HG03139 (cell line): ENCODE measurements around the gene ZNF335.
"Not testable (repeated sequence)": the region's sequence is repeated elsewhere in the genome, so short reads cannot be mapped to it uniquely, and the experiment has no call there.

Experiments
- ATAC-seq: cut with Tn5 transposase; IDR thresholded peaks from one replicate; pipeline ENCODE4 v1.9.1; 2021; ENCODE audit not compliant: unreplicated experiment

The ZNF335 gene

GRCh38 chr20:45918182-45918737, 53.7 kb downstream of the ZNF335 start:
- ATAC-seq = no peak

- no peak for ATAC-seq
Measured at GRCh38 chr20:45917790-45918141, 54.2 kb downstream of the ZNF335 start.

- no peak for ATAC-seq
Measured at GRCh38 chr20:45913116-45913515, 58.9 kb downstream of the ZNF335 start.

DNA sequence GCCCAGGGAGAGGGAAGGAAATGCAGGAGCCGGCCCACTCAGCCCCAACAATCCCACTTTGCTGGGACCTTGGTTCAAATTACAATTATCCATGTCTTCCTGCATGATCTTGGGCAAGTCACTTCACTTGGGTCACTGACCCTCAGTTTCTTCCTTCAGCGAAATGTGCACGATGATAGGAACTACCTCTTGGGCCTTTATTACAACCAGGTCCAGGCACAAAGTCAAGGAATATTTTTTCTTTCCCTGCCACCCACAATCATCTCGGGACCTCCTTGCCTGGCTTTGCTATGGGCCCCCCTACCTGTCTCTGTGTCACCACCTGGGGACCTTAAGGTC, 59.7 kb downstream of the ZNF335 start:
- ATAC-seq = no peak

DNA sequence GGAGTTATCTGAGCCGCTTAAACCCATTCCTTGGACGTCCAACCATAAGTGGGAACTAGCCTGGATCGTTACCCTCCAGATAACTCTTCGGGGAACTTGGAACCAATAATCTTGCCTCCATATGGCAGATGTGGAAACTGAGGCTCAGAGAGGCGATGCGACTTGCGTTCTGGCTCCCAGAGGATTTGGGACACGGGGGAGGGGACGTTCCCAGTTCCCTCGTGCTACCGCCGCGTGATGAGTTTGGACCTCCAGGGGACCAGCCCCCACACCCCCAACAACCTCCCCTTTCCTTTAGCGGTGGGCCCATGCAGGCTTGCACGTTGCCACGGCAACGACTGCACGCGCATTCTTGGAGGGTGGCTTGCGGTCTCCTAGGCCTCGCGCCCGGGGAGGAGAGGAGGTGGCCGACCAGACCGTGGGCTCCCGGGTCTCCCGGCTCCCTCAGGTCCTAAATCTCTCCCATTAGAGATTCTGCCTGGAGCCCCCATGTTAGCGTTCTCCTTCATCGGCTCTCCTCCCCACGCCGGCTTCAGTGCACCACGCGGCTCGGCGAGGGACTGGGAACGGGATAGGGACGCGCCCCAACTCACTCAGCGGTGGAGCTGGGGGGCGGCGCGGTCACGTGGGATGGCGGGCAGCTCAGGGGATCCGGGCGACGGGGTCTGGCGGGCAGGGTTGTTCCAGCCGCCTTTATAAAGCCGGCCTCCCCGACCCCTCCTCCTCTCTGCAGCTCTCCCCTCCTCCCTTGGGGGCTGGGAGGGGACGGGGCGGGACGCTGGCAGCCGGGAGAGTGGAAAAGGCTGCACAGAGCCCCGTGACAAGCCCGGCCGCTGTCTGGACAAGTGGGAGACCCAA, 60.3 kb downstream of the ZNF335 start, which contains the start of gene PLTP:
Gene PLTP, minus strand, starts transcription at position 670 of the 858 bp plus-strand sequence. CDS start 703 bp downstream, outside the sequence.
- ATAC-seq = no peak

DNA sequence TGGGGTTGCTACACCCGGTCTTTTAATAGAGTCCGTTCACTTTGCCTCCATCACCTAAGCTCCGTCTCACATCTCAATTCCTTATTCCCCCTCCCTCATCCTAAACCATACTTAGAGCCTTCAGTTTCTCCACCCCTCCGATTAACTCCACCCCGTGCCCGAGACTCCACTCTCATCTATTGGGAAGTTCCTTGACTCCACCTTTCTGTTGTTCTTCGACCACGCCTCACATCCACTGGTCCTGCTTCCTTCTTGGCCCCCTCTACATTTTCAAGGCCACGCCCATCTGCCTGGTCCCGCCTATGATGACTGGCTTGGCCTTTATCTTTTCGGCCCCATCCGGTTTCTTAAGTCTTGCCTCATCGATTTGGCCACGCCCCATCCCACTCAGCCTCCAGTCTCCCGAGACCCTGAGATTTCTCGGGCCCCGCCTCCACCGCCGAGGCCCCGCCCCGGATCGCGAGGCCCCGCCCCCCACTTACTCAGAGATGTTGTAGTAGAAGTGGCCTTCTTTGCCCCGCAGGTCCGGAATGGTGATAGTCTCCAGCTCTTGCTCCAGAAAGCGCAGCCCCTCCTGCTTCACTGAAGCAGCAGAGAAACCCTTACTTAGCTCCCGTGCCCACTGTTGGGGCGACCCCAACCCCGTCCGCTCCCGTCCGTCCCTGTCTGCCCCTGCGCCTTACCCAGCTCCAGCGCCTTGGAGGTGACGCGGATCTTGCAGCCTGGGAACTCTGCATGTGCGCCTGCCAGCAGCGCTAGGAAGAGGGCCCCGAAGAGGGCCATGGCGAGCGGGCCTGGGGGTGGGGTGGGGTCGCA, 61.1 kb downstream of the ZNF335 start:
- ATAC-seq = peak; percentile 84

- ATAC-seq = no peak
Measured at GRCh38 chr20:45909817-45910669, 62.0 kb downstream of the ZNF335 start.

GRCh38 chr20:45909336-45909808, 62.6 kb downstream of the ZNF335 start:
- no peak for ATAC-seq

- ATAC-seq = no peak
Measured at GRCh38 chr20:45908084-45908483, 63.9 kb downstream of the ZNF335 start.

DNA sequence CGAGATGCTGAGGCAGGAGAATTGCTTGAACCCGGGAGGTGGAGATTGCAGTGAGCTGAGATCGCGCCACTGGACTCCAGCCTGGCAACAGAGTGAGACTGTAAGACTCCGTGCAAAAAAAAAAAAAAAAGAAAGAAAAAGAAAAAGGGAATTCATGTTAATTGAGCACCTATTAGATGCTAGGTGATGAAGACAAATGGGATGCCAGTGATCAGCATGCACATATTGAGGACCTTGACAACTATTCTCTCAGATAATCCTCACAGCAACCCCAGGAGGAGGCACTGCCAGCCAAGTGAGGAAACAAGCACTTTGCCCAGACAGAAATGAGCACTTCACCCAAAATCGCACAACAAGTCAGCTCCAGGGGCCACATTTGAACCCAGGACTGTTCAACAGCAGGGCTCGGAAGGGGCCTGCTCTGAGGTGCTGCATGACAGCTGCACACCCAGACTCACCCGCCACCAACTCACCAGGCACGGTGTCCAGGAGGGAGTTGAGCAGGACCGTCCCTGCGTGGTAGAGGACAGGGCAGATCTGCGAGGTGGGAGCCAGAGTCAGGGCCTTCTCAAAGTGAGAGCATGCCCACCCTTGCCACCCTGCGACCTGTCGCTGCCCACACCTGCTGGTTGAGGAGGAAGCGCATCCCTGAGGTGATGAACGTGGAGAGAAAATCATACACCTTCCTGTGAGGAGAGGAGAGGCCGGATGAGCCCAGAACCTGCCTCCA, 64.6 kb downstream of the ZNF335 start:
- no peak for ATAC-seq

DNA sequence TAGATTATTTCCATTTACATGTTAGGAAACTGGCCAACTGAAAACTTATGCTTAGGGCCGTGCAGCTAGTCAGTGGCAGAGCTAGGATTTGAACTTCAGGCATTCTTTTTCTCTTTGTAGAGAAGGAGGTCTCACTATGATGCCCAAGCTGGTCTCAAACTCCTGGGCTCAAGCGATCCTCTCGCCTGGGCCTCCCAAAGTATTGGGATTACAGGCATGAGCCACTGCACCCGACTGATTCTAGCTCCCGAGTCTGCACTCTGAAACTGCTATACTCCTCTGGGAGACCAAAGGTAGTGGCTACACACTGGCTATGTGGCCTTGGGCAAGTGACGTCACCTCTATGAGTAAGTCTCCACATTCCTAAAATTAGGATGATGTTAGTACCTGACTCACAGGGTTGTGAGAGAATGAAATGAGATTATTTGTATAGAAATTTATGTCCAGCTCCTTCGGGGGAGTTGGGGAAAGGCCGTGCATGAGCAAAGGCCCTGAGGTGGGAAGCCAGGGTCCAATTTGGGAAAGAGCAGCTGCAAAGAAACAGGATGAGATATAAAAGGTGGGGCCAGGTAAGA, 66.4 kb downstream of the ZNF335 start:
- no peak for ATAC-seq

- no peak for ATAC-seq
Measured at GRCh38 chr20:45904583-45905504, 67.2 kb downstream of the ZNF335 start.

- no peak for ATAC-seq
Measured at GRCh38 chr20:45902199-45902701, 69.8 kb downstream of the ZNF335 start.

- ATAC-seq = not testable (repeated sequence)
Measured at GRCh38 chr20:45901332-45901731, 70.7 kb downstream of the ZNF335 start.

- no peak for ATAC-seq
Measured at GRCh38 chr20:45899046-45899835, 72.8 kb downstream of the ZNF335 start.
